GM19193 (cell line): ENCODE data around the gene PIEZO1.

ENCODE experiments used
- POLR2A ChIP-seq: IDR thresholded peaks from 4 replicates; pipeline ENCODE4 v1.6.1; 2011; ENCODE audit not compliant: insufficient read depth, insufficient read length; ENCODE audit errors: extremely low read depth

The PIEZO1 gene

DNA sequence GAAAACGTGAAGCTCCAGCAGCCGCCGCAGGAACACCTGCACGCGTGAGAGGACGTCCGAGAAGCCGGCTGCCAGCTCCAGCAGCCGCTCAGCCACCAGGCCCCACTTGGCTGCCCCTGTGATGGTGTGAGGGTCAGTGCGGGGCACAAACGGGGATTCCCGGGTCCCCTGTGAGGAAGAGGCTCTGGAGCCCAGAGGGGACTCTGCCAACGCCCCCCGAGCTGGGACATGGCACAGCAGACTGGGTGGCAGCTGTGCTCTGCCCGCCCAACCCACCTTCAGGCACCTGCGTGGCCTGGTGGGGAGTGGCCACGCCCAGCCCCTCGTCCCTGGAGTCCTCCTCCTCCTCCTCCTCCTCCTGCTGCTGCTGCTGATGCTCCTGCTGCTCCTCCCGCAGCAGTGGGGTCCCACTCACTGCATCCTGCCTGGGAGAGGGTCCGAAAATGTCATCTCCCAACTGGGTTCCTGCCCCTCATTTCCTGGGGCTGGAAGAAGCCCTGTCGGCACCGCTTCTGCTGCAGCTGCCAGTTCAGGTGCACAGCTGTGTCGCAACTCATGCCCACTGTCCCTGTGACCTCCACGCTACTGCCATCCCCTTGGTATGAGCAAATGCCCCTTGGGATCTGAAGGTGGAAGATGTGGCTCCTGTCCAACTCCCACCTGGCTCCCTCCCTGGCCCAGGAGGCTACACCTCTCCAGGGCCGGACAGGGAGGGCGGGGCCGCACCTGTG lies 51.2 kb downstream of the PIEZO1 start:
- TF ChIP-seq POLR2A, result no peak

DNA sequence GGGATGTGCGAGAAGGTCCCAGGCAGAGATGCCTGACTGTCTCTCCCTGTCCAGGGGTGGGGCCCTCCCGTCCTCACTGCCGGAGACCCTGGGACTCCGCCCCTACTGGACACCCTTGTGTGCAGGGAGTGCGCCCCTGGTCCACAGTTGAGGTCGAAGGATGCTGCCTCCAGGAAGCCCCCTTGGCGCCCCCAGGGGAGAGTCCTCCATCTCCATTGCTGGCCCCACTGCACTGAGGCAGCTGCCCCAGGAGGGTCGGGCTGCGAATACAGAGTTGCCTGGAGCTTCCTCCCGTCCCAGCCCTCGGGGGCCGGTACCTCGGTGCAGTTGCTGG lies 52.1 kb downstream of the PIEZO1 start:
- TF ChIP-seq POLR2A, result no peak

- no peak for TF ChIP-seq POLR2A
Measured at GRCh38 chr16:88732172-88732960, 52.7 kb downstream of the PIEZO1 start.

DNA sequence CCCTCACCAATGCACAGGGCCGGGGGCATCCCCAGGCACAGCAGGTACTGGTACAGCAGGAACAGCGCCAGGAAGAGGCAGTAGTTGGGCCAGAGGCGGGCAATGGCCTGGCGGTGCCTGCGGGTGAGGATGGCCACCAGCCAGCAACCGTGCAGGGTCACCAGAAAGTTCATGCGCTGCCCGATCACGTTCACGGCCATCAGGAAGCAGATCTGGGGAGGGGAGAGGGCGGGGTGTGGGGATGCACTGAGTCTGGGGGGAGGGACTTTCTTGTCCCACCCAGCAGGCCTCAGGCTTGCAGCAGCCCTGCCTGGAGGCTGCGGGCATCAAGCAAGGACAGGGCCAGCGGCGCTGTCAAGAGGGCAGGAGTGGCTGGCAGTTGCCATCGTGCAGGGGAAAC lies 53.3 kb downstream of the PIEZO1 start:
- no peak for TF ChIP-seq POLR2A

- no peak for TF ChIP-seq POLR2A
Measured at GRCh38 chr16:88730632-88731607, 54.1 kb downstream of the PIEZO1 start.

GRCh38 chr16:88727871-88728270 lies 57.1 kb downstream of the PIEZO1 start:
- TF ChIP-seq POLR2A, result no peak

GRCh38 chr16:88726981-88727380 lies 58.0 kb downstream of the PIEZO1 start:
- no peak for TF ChIP-seq POLR2A

DNA sequence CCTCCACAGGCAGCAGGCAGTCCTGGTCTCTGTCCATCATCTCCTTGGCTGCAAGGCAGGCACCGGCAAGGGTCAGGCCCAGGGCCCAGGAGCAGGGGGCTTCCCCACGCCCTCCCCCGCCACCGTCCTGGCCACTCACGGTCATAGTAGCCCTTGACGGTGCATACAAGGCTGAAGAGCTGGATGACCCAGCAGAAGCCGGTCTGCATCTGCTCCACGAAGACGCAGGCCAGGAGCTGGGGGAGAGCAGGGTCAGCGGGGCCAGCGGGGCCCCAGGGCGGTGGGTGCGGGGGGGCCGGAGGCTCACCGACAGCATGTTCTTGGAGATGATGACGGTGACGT lies 58.6 kb downstream of the PIEZO1 start:
- no peak for TF ChIP-seq POLR2A

GRCh38 chr16:88725609-88726407 lies 59.2 kb downstream of the PIEZO1 start:
- no peak for TF ChIP-seq POLR2A

DNA sequence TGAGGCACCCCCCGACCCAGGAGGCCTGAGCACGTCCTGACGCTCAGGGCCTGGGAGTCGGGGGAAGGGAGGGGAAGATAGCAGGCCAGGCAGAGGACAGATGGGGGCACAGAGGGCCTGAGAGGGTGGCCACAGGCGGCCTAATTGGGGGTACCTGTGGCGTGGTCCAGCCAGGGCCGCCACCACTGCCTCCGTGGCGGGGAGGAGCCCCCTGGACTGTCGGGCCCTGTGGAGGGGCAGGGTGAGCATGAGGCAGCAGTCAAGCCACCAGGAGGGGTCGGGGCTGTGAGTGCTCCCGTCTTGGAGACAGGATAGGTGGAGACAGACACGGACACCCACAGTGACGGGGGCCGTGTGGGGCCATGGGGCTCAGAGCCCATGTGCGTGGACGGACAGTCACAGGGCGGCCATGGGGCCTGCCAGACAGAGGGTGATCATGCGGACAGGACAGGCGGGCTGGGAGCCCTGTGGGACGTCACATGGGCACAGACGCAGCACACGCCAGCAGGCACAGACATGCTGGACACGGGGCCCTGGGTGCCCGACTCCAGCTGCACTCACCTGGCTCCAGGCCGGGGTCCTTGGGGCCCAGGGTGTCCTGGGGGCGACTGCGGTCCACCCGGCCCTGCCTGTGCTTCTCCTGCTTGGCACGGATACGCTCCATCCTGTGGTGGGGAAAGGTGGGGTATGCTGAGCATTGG lies 60.0 kb downstream of the PIEZO1 start:
- no peak for TF ChIP-seq POLR2A

- no peak for TF ChIP-seq POLR2A
Measured at GRCh38 chr16:88723911-88724310, 61.1 kb downstream of the PIEZO1 start.

DNA sequence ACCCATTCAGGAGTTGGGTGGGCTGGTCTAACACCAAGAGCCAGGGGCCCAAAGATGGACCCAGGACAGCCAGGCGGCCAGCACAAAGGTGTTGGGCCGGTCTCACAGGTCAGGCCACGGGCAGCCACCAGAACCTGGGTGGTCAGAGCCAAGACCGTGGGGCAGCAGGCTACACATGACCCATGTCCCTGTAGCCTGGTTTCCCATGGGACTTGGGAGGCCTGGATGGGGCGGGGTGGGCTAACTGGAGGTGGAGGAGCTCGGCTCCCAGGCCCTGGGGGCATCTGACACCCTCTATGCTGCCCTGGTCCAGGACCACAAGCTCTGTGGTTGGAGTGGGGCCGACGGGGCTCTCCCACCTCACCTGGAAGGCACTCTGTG lies 61.5 kb downstream of the PIEZO1 start:
- no peak for TF ChIP-seq POLR2A

DNA sequence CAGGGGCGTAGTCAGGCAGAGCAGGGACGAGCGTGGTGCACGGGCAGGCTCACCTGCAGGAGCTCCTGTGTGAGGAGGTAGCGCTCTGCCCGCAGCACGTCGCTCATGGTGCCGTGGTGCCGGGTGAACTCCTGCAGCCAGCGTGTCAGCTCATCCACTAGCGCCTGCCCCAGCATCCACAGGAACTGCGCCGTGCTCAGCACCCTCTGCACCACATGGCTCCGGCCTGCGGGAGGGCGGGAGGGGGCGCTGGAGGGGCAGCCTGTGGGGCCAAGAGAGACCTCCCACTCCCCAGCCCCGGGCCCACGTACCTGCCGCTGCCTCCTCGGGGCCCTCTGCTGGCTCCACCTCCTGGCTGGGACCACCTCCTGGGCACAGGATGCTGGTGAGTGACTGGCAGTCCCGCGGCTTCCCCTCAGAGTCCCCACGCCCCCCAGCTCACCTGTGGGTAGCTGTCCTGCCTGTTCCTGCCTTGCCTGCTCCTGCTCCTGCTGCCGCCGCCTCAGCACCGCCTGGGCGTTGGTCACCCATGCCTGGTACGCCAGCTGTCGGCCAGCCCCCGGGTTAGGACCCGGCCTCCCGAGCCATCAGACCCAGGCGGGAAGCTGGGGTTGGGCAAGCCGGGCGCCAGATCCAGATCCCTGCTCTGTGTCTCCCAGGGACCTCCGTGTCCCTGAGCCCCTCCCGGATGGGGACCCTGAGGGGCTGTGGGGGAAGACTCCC lies 62.1 kb downstream of the PIEZO1 start:
- TF ChIP-seq POLR2A, result no peak
